Esophagus muscularis mucosa (tissue), 4 donors: ENCODE data around the gene SORCS2. TPM values are rescaled to one million over a fixed set of nuclear protein-coding genes. Genes with fewer than 3 reads are reported as not detected.

Experiments used
- DNase-seq: peaks from one replicate; pipeline ENCODE4 v3.0.0-alpha.2; 2017; ENCODE audit errors: extremely low spot score
- H3K27ac ChIP-seq, 4 donors: fragments of 200-600 bp; sonication (generic); replicated peaks in 1 of 4; 1 replicate in 3 of 4; 2 replicates in 1 of 4; pipeline ENCODE4 v1.5.1; 2016 to 2019; ENCODE audit warnings: mild to moderate bottlenecking in 1 of 4
- H3K27me3 ChIP-seq, 4 donors: fragments of 200-600 bp; sonication (generic); one replicate each; pipeline versions ENCODE4 v1.5.1 to v1.6.0; 2016 to 2019
- H3K36me3 ChIP-seq, 4 donors: fragments of 200-600 bp; sonication (generic); one replicate each; pipeline ENCODE4 v1.5.1; 2016 to 2019
- H3K4me1 ChIP-seq, 4 donors: fragments of 200-600 bp; sonication (generic); one replicate each; pipeline ENCODE4 v1.5.1; 2016 to 2019
- H3K4me3 ChIP-seq, 4 donors: fragments of 200-600 bp; sonication (generic); 1 replicate in 2 of 4; 2 replicates in 2 of 4; pipeline ENCODE4 v1.5.1; 2016 to 2019; ENCODE audit warnings: mild to moderate bottlenecking in 4 of 4, moderate library complexity in 1 of 4
- H3K9me3 ChIP-seq, 4 donors: fragments of 200-600 bp; sonication (generic); 1 replicate in 3 of 4; 2 replicates in 1 of 4; pipeline ENCODE4 v1.5.1; 2016 to 2019
- EP300 ChIP-seq: sonication (generic); formaldehyde crosslinking; IDR thresholded peaks from one replicate; pipeline ENCODE4 v1.6.1; 2017; ENCODE audit warnings: antibody characterized with exemption
- POLR2A ChIP-seq: fragments of 450-650 bp; IDR thresholded peaks from one replicate; pipeline ENCODE4 v1.6.1; 2017; ENCODE audit warnings: antibody characterized with exemption, moderate library complexity, mild to moderate bottlenecking, low read depth
- POLR2AphosphoS5 ChIP-seq, 2 donors: sonication (generic); formaldehyde crosslinking; IDR thresholded peaks; one replicate each; pipeline ENCODE4 v1.6.1; 2017; ENCODE audit warnings: antibody characterized with exemption in 2 of 2
- WGBS: methylation state at CpG from one replicate; pipeline ENCODE4 v1.1.5; 2018; 5-methylcytosine and 5-hydroxymethylcytosine counted together
- intact Hi-C: fragments of 100-400 bp; cut with DNase I; formaldehyde crosslinking; loops from one replicate; pipeline ENCODE4 v1.15.1; 2023
- total RNA-seq, 4 donors: library from RNA; depleted of rRNA; stranded (reverse); fragments of >200 nt; gene quantifications; one replicate each; pipeline versions ENCODE4 v1.1.0 to v1.2.1, GENCODE V29; 2016
- TF ChIP-seq, protein P1 (sequence below), 3 experiments: fragments of 200-600 bp in 2 of 3; fragments of 450-650 bp in 1 of 3; sonication (generic) in 2 of 3; IDR thresholded peaks; one replicate each; pipeline ENCODE4 v1.5.1; 2017 to 2019; ENCODE audit warnings: antibody characterized with exemption in 3 of 3, mild to moderate bottlenecking in 2 of 3, moderate library complexity in 1 of 3

The SORCS2 gene
- total RNA-seq, 4 donors from 2014 or later, result 3.3 to 10.1 (median 4.3) TPM

DNA sequence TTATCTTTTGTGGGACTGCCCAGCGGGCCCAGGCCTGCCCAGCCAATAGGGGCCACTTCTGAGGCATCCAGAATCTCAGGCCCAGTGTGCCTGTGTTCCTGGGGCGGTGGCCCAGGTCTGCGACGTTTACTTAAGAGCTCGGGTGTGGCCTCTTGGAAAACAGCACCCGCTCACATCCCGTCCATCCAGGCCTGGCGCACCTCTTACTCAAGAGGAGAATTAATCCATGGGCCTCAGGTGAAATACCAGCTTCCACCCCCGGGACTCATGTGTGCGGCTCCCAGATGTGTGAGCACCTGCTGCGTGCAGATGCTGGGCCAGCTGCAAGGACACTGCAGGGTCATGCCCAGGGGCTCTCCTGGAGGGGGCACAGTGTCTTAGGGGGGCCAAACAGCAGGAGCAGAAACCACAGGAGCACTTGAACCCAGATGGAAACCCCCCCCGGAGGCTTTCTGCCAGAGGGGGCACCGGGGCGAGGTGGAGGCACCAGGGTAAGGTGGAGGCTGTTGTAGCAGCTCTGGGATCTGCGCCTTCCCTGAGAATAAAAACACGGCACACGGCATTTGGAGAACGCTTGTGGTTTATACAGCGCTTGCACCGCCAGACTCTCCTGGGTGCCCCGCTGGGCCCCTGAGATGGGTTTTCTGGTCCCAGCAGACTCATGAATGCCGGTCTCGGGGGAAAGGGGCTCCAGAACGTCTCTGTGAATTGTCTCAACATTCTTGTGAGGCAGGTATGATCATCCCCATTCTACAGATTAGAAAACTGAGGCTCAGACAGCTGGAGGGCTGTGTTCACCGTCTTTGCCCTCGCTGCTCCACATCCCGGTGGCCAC, 239.6 kb downstream of the SORCS2 start:
- no peak overlapping the region for H3K4me3 ChIP-seq
- no peak for DNase-seq
- no peaks in the 10 kb centered on the region for H3K36me3 ChIP-seq
- WGBS, result 89% methylated on average over 18 of the region's 27 CpGs
- TF ChIP-seq EP300, result no peak
- TF ChIP-seq POLR2A, result no peak
- TF ChIP-seq POLR2AphosphoS5 (IDR thresholded peaks at IDR 0.05), result no peak
- H3K27ac ChIP-seq, result no peak overlapping the region
- H3K9me3 ChIP-seq, result no peaks in the 10 kb centered on the region
- peaks cover 3 to 45% (median 17%) of the 10 kb centered on the region in 4 donors for H3K4me1 ChIP-seq
- H3K27me3 ChIP-seq, result no peaks in the 10 kb centered on the region
- intact Hi-C loops, result no loop called here

DNA sequence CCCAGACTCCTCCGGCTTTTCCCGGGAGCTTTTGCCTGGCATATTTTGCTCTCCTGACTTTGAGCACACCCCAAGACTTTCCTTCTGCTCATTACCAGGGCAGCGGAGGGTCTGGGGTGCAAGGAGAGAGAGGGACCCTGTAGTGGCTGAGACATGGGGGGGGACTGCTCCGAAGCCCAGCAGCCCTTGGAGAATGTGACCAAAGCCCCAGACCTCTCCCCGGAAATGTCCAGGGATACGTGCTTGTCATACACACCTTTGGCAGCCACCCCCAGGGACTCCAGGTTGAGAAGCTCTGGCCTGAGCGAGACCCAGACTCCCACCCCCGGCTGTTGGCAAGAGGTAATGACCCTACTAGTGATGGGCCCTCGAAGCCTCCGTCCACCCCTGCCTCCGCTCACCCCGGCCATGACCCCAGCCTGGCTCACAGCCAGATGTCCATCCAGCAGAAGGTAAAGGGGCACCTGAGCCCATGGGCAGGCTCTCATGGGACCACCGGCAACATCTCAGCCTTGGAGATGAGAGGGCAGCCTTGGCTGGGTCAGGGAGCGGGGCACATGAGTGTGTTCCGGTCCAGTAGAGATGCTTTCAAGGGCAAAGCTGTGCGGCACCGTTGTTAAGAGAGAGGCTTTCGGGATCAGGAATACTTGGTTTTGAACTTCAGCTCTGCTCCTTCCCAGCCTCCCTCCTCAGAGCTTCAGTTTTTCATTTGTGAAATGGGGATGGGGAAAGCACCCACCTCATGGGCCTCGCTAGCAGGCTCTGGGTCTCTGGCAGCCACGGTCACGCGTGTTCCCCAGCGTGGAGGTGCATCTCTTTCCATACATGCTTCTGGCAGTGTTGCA, 240.4 kb downstream of the SORCS2 start:
- Histone ChIP-seq H3K27ac (no peak overlapping the region), H3K4me3 (no peak overlapping the region), H3K27me3 (no peaks in the 10 kb centered on the region), H3K9me3 (no peaks in the 10 kb centered on the region), H3K36me3 (no peaks in the 10 kb centered on the region), H3K4me1 (peaks cover 3 to 38% (median 14%) of the 10 kb centered on the region in 4 donors)
- TF ChIP-seq EP300 (no peak), POLR2A (no peak), POLR2AphosphoS5 (IDR thresholded peaks at IDR 0.05) (no peak)
- TF ChIP-seq, protein P1, sequence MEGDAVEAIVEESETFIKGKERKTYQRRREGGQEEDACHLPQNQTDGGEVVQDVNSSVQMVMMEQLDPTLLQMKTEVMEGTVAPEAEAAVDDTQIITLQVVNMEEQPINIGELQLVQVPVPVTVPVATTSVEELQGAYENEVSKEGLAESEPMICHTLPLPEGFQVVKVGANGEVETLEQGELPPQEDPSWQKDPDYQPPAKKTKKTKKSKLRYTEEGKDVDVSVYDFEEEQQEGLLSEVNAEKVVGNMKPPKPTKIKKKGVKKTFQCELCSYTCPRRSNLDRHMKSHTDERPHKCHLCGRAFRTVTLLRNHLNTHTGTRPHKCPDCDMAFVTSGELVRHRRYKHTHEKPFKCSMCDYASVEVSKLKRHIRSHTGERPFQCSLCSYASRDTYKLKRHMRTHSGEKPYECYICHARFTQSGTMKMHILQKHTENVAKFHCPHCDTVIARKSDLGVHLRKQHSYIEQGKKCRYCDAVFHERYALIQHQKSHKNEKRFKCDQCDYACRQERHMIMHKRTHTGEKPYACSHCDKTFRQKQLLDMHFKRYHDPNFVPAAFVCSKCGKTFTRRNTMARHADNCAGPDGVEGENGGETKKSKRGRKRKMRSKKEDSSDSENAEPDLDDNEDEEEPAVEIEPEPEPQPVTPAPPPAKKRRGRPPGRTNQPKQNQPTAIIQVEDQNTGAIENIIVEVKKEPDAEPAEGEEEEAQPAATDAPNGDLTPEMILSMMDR (IDR thresholded peaks at IDR 0.05), result no peak
- no peak for DNase-seq
- WGBS, result 90% methylated on average over 16 of the region's 23 CpGs
- intact Hi-C loops, result no loop called here

DNA sequence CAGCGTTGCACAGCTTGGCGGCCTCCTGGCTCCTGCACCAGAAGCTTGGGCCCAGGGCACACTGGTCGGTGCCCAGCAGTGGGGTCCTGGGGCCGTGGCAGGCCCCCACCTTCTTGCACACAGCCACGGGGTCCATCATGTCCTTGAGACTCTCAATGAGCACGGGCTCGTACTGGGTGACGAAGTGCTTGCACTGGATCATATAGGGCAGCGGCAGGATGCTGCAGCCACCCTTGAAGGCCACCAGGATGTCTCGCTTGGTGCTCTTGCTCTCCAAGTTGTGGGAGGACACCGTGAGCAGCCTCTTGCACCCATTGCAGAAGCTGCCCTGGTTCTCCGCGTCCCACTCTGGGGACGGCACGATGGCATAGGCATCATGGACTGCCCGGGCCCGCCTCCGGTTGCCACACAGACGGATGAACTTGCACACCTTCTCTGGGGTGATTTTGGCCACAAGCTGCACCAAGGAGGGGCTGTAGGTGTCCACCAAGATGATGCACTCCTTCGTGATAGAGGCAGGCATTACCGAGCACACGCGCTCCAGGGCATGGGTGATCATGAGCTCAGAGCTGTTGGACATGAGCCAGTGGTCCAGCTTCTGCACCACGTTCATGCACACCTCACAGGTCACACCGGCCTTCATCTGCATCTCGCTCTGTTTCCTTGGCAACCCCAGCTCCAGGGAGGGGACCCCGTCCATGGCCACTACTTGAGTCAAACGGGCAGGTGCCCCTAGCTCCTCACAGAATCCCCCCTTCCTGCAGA, 241.2 kb downstream of the SORCS2 start:
- DNase-seq, result no peak
- no peak overlapping the region for H3K27ac ChIP-seq
- intact Hi-C loops, result no loop called here
- 94% methylated on average over 15 of the region's 28 CpGs for WGBS
- no peaks in the 10 kb centered on the region for H3K27me3 ChIP-seq
- H3K4me3 ChIP-seq, result no peak overlapping the region
- H3K36me3 ChIP-seq, result no peaks in the 10 kb centered on the region
- no peak for TF ChIP-seq POLR2AphosphoS5 (IDR thresholded peaks at IDR 0.05)
- TF ChIP-seq EP300, result no peak
- no peak for TF ChIP-seq POLR2A
- TF ChIP-seq, protein P1 (IDR thresholded peaks at IDR 0.05), result no peak
- peaks cover 3 to 30% (median 13%) of the 10 kb centered on the region in 4 donors for H3K4me1 ChIP-seq
- H3K9me3 ChIP-seq, result no peaks in the 10 kb centered on the region

DNA sequence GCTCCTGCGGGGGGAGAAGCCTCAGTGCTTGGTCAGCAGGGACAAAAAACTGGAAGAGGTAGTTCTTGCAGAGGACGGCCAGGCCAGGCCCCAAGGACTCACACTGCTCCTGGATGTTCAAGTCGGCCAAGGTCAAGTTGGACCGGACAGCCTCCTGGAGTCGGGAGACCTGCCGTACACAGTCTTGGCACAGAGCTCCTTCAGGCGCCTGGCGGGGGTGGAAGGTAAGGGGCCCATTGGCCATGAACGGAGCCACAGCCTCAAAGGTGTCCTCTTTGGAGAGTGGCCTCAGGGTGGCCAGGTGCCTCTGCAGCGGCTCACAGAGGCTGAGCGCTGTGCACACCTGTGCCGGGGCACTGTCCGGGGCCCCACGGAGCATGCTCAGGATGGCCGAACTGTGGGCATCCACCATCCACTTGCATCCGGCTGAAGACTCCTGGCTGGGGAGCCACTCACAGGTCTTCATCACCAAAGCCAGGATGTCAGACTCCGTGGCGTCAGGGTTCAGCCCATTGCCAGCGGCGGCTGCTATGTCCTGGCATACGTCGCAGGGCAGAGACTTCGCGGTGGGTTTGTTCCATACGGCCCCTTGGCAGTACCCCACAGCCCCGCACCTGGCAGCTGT, 241.9 kb downstream of the SORCS2 start:
- H3K4me3 ChIP-seq, result no peak overlapping the region
- no peaks in the 10 kb centered on the region for H3K9me3 ChIP-seq
- no peak overlapping the region for H3K27ac ChIP-seq
- H3K36me3 ChIP-seq, result no peaks in the 10 kb centered on the region
- H3K27me3 ChIP-seq, result no peaks in the 10 kb centered on the region
- intact Hi-C loops, result no loop called here
- H3K4me1 ChIP-seq, result peaks cover 3 to 29% (median 13%) of the 10 kb centered on the region in 4 donors
- WGBS, result 76% methylated on average over 17 of the region's 26 CpGs
- TF ChIP-seq, protein P1 (IDR thresholded peaks at IDR 0.05), result no peak
- TF ChIP-seq POLR2AphosphoS5 (IDR thresholded peaks at IDR 0.05) (no peak), EP300 (no peak), POLR2A (no peak)
- DNase-seq, result no peak
